ENCODE results near the gene ZNF213.
"Not testable (repeated sequence)": the region's sequence is repeated elsewhere in the genome, so short reads cannot be mapped to it uniquely, and the experiment has no call there.

ZNF213 gene

DNA sequence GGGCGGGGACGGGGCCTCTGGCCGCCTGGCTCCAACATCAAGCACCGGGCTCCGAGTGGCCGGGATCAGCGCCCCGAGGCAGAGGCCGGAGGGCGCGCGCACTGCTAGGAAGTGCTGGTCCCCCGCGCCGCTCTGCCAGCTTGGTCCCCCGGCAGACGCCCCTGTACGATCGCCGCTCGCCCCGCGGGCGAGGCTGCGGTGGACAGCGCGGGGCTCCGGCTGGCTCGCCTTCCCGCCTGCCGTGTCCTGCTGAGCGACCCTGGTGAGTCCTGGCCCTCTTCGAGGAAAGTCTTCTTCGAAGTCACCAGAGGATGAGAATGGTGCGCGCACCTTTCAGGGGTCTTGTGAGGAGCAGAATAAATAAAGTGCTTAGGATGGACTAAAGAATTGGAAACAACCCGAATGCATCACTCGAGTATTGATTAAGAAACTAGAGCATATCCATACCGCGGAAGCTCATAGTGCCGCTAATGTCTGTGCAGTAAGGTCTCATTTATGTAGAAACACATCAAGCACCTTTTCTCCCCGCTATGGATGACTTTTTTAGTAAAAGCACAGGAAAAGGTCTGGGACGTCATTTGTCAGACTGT lies 392 bp downstream of the ZNF213 start:
- DNase-seq (ENCODE audit: low spot score), result no peak
- no peak for TF ChIP-seq CTCF (IDR thresholded peaks at IDR 0.05; ENCODE audit: extremely low read depth, missing control alignments)

DNA sequence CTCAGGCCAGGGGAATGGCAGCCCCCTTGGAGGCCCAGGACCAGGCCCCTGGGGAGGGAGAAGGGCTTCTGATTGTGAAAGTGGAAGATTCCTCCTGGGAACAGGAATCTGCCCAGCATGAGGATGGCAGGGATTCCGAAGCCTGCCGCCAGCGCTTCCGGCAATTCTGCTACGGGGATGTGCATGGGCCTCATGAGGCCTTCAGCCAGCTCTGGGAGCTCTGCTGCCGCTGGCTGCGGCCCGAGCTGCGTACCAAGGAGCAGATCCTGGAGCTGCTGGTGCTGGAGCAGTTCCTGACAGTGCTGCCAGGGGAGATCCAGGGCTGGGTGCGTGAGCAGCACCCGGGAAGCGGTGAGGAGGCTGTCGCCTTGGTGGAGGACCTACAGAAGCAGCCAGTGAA lies 2.4 kb downstream of the ZNF213 start:
- TF ChIP-seq CTCF (IDR thresholded peaks at IDR 0.05; ENCODE audit: extremely low read depth, missing control alignments), result no peak
- DNase-seq (ENCODE audit: low spot score), result no peak

- no peak for TF ChIP-seq CTCF (IDR thresholded peaks at IDR 0.05; ENCODE audit: extremely low read depth, missing control alignments)
- DNase-seq (ENCODE audit: low spot score), result no peak
These were observed 3.5 kb downstream of the ZNF213 start for GRCh38 chr16:3138342-3138741.

- no peak for DNase-seq (ENCODE audit: low spot score)
- TF ChIP-seq CTCF (IDR thresholded peaks at IDR 0.05; ENCODE audit: extremely low read depth, missing control alignments), result no peak
These were observed 4.1 kb downstream of the ZNF213 start for GRCh38 chr16:3138823-3139426.

DNA sequence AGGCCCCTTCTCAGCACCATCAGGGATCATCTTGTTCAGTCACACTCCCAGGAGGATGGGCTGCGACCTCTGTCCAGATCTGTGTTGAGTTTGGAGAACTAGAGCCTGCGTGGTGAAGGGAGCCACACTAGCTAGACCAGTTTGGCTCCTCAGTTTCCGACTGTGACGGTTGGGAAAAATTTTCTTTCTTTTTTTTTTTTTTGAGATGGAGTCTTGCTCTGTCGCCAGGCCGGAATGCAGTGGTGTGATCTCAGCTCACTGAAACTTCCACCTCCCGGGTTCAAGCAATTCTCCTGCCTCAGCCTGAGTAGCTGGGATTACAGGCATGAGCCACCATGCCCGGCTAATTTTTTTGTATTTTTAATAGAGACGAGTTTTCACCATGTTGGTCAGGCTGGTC lies 4.7 kb downstream of the ZNF213 start:
- not testable (repeated sequence) for DNase-seq (ENCODE audit: low spot score)

- no peak for TF ChIP-seq CTCF (IDR thresholded peaks at IDR 0.05; ENCODE audit: extremely low read depth, missing control alignments)
- DNase-seq (ENCODE audit: low spot score), result no peak
These were observed 6.0 kb downstream of the ZNF213 start for GRCh38 chr16:3140603-3141427.

GRCh38 chr16:3141781-3142311 lies 7.0 kb downstream of the ZNF213 start:
- DNase-seq (ENCODE audit: low spot score), result no peak

More at GRCh38 chr16:3141781-3142311, 7.0 kb downstream of the ZNF213 start:
- no peak for TF ChIP-seq CTCF (IDR thresholded peaks at IDR 0.05; ENCODE audit: extremely low read depth, missing control alignments)

Measured in GM20000 (cell line).